Measurements from ENCODE around the gene FARSB.
"Not testable (repeated sequence)": the region's sequence is repeated elsewhere in the genome, so short reads cannot be mapped to it uniquely, and the experiment has no call there.

FARSB gene

GRCh38 chr2:222655787-222656525 is at the start of gene FARSB:
Gene FARSB, minus strand, starts transcription at chr2:222656092. Its CDS starts 19 bp downstream, at chr2:222656073.
- DNase-seq: peak; percentile 92

GRCh38 chr2:222703886-222704285 is 48.0 kb upstream of the FARSB start:
- DNase-seq: no peak

DNA sequence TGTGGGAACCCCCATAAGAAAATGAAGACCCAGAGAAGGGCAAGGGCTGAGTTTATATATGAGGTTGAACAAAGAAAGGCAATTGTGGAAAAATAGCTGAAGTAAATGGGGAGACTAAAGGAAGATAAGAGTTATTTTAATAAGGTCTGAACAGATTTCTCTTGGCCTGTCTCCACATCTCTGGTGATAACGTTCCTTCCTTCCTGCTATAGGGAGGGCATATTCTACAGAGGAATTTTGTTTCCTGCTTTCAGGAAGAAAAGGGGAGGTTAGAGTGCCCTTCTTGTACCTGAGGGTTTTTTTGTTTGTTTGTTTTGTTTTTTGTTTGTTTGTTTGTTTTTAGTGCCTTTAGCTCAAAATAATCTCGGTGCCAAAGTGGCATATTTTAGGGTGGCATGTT is 47.2 kb upstream of the FARSB start:
- no peak for DNase-seq

DNA sequence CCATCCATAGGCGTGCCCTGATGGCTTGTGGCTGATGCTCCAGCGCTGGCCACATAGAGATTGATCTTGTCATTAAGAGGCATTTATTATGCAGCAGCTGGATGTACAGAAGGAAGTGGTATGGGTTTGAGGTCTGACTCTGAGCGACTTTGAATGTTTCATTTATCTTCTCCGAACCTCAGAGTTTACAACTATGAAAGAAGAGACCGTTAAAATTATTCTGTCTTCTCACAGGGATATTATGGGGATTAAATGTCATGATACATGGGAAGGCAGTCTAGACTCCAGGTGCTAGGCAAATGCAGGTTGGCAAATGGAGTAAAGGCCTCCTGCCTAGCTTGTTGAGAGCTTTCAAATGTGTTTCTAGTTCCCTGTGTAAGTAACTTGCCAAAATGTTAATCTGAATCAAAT is 45.8 kb upstream of the FARSB start:
- no peak for DNase-seq

GRCh38 chr2:222701233-222701632 is 45.3 kb upstream of the FARSB start:
- no peak for DNase-seq

- no peak for DNase-seq
Observed at GRCh38 chr2:222698276-222698675, 42.4 kb upstream of the FARSB start.

GRCh38 chr2:222693837-222694236 is 37.9 kb upstream of the FARSB start:
- no peak for DNase-seq

DNA sequence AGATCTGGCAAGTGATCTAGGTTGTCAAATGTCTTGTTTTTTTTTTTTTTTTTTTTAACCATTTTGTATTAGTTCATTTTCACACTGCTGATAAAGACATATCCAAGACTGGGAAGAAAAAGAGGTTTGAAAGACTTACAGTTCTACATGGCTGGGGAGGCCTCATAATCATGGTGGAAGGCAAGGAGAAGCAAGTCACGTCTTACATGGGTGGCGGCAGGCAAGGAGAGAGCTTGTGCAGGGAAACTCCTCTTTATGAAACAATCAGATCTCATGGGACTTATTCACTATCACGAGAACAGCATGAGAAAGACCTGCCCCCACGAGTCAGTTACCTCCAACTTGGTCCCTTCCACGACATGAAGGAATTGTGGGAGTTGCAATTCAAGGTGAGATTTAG is 37.5 kb upstream of the FARSB start:
- DNase-seq: not testable (repeated sequence)

DNA sequence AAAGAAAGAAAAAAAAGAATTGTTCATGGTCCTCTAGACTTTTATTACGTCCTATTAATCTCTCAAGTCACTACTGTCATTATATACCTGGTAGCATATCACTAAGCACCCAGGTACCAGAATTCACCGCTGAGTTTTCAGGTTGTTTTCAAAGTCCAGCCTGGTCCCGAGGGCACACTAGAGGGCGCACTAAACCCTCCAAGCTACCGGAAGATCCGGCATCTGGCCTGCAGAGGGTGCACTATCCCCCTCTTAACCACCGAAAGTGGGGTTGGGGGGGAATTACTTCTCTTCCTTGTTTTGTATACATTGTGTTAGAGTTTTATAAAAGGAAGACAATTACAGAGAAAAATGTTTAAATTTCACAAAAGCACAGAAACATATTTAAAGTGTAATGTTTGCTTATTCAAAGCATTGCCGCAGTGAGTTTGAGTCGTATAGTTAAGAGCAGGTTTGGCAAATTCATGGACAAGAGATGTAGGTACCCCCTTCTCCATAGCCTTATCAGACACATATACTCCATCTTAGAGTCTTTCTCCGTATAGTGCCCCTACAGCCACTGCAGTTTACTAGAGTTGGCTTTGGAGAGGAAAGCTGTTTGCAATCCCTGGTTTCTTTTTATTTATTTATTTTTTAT is 34.8 kb upstream of the FARSB start:
- DNase-seq: peak; percentile 71

DNA sequence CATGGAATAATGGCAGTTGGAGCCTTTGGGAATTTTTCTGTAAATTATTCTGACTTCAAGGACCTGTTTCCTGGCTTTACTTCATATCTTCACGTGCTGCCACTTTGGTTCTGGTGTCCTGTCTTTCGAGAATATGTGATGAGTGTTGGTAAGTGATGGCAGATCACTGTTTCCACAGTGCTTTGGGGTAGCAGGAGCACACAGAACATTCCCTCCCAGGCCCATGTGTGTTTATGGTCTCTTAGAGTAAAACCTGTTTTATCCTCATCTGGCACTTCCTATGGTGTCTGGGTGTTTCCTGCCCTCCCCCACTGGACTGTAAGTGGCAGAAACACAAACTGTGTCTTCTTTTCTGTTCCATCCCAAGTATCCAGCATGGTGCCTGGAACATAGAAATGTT is 33.4 kb upstream of the FARSB start:
- DNase-seq: no peak

DNA sequence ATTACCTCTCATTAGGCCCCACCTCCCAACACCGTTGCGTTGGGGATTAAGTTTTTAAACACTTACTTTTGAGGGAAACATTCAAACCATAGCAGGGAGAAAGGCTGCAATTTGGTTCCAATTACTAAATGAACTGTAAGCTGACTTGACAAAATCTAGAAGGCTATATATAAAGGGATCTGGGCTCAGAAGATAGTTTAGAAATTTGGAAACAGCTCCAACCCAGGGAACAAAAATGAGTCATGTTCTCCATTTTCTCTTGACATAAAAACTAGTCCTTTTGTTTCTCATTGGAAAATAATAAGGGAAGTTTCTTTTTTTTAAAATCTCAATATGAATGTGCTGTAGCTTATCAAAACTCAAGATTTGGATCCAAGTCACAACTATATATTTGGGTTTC is 33.0 kb upstream of the FARSB start:
- no peak for DNase-seq

DNA sequence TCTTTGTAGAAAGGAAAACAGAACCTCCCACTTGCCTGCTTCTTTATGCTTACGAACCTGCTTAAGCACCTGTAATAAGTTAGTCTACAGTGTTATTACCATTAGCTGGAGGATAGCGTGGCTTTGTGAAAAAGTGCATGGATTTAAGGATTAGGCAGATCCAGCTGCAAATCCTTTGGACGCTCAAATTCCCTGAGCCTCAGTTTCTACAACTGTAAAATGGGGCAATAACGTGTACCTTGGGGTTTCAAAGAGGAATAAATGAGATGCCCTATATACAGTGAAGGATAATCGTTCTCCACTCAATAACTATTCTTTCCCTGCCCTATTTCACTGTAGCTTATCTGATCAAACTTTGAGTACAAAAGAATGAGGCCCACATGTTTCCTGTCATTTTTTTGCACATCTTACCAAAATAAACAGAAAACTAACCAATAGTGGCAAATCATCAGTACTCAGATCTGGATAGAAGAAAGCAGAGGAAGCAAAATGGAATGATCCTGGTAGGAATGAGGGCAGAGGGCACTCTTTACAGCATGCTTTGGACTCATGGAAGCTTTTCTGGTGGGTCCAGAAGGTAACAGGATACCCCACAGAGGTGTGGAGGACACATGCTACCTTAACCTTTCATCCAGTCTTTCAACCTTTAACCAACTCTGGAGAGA is 30.3 kb upstream of the FARSB start:
- DNase-seq: no peak

DNA sequence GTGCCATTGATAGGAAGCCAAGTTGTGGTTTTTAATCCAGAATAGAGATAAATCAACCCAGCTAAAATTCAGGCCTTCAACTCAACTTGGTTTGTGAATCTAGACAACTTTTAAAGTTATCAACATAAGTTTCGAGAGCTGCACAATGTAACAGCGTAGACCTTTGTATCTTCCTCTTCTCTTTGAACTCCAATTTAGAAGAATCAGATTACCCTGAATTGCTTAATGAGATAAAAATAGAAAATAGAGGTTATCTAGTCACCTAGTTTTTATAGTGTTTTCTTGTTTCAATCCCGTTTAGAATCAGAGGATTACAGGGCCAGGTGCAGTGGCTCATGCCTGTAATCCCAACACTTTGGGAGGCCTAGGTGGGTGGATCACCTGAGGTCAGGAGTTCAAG is 27.9 kb upstream of the FARSB start:
- no peak for DNase-seq

DNA sequence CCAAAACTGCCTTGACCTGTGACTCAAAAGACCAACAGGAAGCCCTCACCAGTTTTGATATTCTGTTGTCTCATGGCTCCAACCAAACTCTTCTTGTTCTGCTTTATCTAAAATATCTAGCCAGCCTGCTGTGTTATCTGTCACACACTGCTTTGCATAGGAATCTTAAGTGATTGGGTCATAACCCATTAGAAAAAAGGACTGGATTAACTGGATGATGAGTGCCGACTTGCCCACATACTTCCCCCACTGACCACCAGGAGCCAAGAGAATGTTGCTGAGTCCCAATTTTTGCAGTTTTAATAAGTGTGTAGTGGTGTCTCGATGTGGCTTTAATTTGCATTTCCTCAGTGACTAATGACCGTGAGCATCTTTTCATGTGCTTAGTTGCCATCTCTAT is 22.1 kb upstream of the FARSB start:
- no peak for DNase-seq

GRCh38 chr2:222673883-222674282 is 18.0 kb upstream of the FARSB start:
- no peak for DNase-seq

DNA sequence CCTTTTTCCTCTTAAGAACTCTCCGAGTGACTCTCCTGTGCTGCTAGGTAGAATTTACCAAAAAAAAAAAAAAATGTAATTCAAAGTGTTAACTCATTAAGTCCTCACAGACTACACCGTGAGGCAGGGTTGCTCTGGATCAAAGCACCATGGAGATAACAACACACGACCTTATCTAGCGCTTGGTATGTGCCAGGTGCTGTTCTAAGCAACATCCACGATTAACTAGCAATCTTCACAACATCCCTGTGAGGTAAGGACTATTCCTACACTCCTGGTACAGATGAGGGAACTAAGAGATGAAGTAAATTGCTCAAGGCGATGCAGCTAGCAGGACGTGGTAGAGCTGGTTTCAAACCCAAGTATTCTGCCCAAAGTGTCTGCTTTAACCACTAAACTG is 17.4 kb upstream of the FARSB start:
- DNase-seq: no peak

DNA sequence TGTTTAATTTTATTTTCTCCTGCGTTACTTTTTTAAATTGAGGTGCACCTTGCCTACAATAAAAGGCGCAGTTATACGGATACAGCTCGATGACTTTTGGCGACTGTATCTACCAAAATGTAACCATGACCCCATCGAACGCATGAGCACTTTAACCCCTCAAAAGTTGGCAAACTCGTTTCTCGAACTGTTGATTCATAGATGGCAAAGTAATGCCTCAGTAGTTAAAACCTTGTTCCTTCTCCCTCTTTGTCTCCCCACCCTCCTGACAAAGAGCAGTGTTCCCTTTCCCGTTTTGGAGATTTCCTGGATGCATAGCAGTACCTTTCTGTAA is 16.1 kb upstream of the FARSB start:
- no peak for DNase-seq

DNA sequence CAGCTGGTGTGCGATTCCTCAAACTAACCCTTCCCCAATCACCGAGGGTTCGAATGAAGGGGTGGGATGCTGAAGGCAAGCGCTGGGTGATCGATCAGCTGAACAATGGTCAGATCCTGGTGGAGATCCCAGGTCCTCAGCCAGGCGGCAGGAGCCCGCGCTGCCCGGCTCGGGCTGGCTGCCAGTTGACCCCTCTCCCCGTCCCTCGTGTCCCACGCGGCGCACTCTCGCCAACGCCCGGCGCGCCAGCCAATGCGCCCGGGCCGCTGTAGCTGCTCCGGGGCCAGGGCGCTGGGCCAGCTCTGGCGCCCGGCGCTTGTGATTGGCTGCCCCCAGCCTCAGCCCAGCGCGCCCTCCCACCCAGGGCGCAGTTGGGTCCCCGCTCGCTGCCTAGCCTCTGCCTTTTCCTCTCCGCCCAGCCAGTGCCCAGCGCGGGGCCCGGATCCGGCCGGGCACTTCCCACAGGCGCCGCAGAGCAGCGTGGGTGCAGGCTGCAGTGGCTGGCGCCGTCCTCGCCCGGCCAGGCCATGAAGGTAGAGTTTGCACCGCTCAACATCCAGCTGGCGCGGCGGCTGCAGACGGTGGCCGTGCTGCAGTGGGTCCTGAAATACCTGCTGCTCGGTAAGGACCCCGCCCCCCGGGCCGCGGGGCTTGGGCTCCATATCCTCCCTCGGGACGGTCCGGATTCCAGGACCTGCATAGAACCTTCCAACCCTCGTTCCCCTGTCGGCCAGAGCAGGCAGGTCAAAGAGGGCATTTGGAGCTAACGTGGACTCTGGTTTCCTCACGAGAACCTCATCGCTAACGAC is 15.6 kb upstream of the FARSB start, which contains the start of gene MOGAT1:
TSS of gene MOGAT1 (plus strand) at position 400 of the 809 bp plus-strand sequence. CDS start at position 528, 128 bp downstream.
- DNase-seq: no peak

DNA sequence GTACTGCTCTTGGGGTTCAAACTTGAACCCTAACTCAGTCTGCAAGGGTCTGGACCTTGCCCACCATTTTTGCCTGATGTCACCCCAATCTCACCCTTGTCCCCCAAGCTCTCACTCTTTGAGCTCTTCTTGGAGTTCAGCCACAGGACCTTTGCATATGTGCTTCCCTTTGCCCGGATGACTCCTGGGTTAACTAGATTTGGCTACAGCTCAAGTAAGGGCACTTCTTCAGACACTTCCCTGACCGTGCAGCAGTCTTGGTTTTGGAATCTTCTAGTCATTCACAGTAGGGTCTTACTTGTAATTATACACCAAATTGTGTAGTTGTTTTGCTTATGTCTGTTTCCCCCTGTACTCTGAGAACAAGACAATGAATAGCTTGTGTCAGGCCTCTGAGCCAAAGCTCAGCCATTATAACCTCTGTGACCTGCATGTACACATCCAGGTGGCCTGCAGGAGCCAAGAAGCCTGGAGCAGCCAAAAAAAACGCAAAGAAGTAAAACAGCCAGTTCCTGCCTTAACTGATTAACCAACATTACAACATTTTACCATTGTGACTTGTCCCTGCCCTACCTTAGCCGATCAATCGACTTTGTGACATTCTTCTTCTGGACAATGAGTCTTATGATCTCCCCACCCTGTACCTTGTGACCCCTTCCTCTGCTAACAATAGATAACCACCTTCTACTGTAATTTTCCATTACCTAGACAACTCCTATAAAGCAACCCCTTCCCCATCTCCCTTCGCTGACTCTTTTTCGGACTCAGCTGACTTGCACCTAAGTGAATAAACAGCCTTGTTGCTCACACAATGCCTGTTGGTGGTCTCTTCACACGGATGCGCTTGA is 14.5 kb upstream of the FARSB start:
- DNase-seq: no peak

DNA sequence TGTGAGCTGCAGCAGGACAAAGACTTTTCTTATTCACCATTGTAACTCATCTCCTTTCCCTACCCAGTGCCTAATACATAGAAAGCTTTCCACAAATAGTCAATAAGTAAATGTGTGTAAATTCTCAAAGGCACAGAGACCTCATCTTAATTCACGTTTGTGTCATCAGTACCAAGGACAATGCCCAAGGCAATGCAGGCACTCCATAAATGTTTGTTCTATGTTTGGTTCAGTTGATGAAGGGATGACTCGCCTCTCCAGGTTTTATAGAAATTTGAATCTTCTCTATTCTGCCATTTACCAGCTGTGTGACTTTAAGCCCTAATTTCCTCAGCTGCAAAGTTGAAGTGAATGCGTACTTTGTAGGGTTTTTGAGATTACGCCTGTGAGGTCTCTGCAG is 13.5 kb upstream of the FARSB start:
- DNase-seq: no peak

DNA sequence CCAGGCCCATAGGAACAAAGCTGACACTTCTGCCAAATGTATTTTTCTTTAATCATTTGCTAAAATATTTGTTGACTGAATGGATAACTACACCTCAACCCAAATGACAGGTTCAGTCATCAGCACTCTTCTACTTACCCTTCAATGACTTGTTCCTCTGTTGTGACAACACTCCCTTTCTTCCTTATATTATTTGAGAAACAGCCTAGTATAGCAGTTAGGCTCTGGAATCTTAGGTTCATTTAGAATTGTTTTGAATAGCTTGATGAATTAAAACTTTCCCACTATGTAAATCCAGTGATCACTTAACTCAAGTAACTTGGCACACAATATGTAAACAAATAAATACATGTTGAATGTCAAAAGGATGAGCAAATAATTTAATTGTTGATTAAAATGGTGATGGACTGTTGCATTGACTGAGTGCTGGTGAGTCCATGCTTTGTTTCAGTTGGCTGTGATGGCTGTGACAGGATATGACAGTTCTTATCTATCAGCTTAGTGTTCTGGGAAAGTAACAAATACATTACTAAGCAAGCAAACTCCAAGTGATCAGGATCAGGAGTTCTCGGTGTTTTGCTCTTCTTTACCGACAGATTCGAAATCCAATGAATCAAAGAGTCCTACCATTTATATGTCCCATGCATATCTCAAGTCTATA is 12.7 kb upstream of the FARSB start:
- DNase-seq: no peak

DNA sequence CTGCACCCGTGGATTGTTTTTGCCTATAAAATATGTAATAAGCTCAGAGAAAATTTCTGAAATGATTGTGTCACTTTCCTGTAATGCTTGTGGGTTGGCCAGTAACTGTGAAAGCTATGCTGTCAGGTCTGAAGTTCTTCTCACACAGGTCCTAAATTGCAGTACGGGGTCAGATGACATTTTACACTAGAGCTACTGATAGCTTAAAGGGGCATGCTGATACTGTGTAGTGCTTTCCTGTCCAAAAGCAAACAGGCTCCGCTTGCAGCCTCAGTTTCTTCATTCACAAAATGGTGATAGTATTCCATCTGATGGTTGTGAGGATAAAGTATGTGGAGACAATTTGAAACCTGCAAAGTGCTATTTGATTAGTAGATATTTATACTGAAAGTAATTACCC is 7.6 kb upstream of the FARSB start:
- DNase-seq: no peak

Data from stimulated activated CD4-positive, alpha-beta T cell treated with anti-CD3 and anti-CD28 coated beads, Interleukin-4, amount 100 ng/mL, for 1 hour (primary cell).